Measurements from ENCODE around the gene HOXD10.

Gene HOXD10

GRCh38 chr2:176130957-176131847, 14.6 kb downstream of the HOXD10 start:
- TF ChIP-seq ZNF274 (IDR thresholded peaks at IDR 0.05; ENCODE audit: low read depth, low read length), result no peak
- no peak overlapping the region for H3K4me3 ChIP-seq (ENCODE audit: low read length)

- H3K4me3 ChIP-seq (ENCODE audit: low read length), result no peak overlapping the region
Observed at GRCh38 chr2:176131848-176132158, 15.2 kb downstream of the HOXD10 start.

GRCh38 chr2:176132205-176133171, 15.9 kb downstream of the HOXD10 start:
- no peak for TF ChIP-seq ZNF274 (IDR thresholded peaks at IDR 0.05; ENCODE audit: low read depth, low read length)
- H3K4me3 ChIP-seq (ENCODE audit: low read length), result peak overlapping the region; percentile 32; the same call in 1 of the 2 replicates

More at GRCh38 chr2:176131848-176132158, 15.2 kb downstream of the HOXD10 start:
- no peak for TF ChIP-seq ZNF274 (IDR thresholded peaks at IDR 0.05; ENCODE audit: low read depth, low read length)

GRCh38 chr2:176133389-176133788, 16.8 kb downstream of the HOXD10 start:
- TF ChIP-seq ZNF274 (IDR thresholded peaks at IDR 0.05; ENCODE audit: low read depth, low read length), result no peak
- no peak overlapping the region for H3K4me3 ChIP-seq (ENCODE audit: low read length)

- TF ChIP-seq ZNF274 (IDR thresholded peaks at IDR 0.05; ENCODE audit: low read depth, low read length), result no peak
Observed at GRCh38 chr2:176134035-176134434, 17.5 kb downstream of the HOXD10 start.

GRCh38 chr2:176135035-176135440, 18.5 kb downstream of the HOXD10 start:
- no peak for TF ChIP-seq ZNF274 (IDR thresholded peaks at IDR 0.05; ENCODE audit: low read depth, low read length)
- no peak overlapping the region for H3K4me3 ChIP-seq (ENCODE audit: low read length)

More at GRCh38 chr2:176134035-176134434, 17.5 kb downstream of the HOXD10 start:
- H3K4me3 ChIP-seq (ENCODE audit: low read length), result no peak overlapping the region

- no peak for TF ChIP-seq ZNF274 (IDR thresholded peaks at IDR 0.05; ENCODE audit: low read depth, low read length)
- peak overlapping the region; percentile 11; the same call in 1 of the 2 replicates for H3K4me3 ChIP-seq (ENCODE audit: low read length)
Observed at GRCh38 chr2:176136374-176137251, 20.0 kb downstream of the HOXD10 start.

GRCh38 chr2:176137252-176137580, 20.6 kb downstream of the HOXD10 start:
- H3K4me3 ChIP-seq (ENCODE audit: low read length), result peak overlapping the region; percentile 11; the same call in 1 of the 2 replicates

GRCh38 chr2:176137906-176138305, 21.3 kb downstream of the HOXD10 start:
- no peak for TF ChIP-seq ZNF274 (IDR thresholded peaks at IDR 0.05; ENCODE audit: low read depth, low read length)
- no peak overlapping the region for H3K4me3 ChIP-seq (ENCODE audit: low read length)

More at GRCh38 chr2:176137252-176137580, 20.6 kb downstream of the HOXD10 start:
- TF ChIP-seq ZNF274 (IDR thresholded peaks at IDR 0.05; ENCODE audit: low read depth, low read length), result no peak

GRCh38 chr2:176138526-176138922, 21.9 kb downstream of the HOXD10 start:
- TF ChIP-seq ZNF274 (IDR thresholded peaks at IDR 0.05; ENCODE audit: low read depth, low read length), result no peak
- H3K4me3 ChIP-seq (ENCODE audit: low read length), result no peak overlapping the region

- TF ChIP-seq ZNF274 (IDR thresholded peaks at IDR 0.05; ENCODE audit: low read depth, low read length), result no peak
- no peak overlapping the region for H3K4me3 ChIP-seq (ENCODE audit: low read length)
Observed at GRCh38 chr2:176138923-176139660, 22.5 kb downstream of the HOXD10 start.

GRCh38 chr2:176139661-176140512, 23.3 kb downstream of the HOXD10 start:
- H3K4me3 ChIP-seq (ENCODE audit: low read length), result peak overlapping the region; percentile 12; the same call in 1 of the 2 replicates
- TF ChIP-seq ZNF274 (IDR thresholded peaks at IDR 0.05; ENCODE audit: low read depth, low read length), result no peak

All from GM08714 (cell line).